Parathyroid adenoma (tissue), 2 donors: ENCODE data around the gene ZNF749.

ENCODE experiments used
- H2AFZ ChIP-seq: fragments of 300-600 bp; sonication (generic); one replicate; pipeline ENCODE4 v1.7.0; 2017; ENCODE audit warnings: antibody characterized with exemption, mild to moderate bottlenecking
- H3K27ac ChIP-seq: fragments of 300-600 bp; sonication (generic); one replicate; pipeline ENCODE4 v1.7.0; 2017
- H3K27me3 ChIP-seq: fragments of 300-600 bp; sonication (generic); one replicate; pipeline ENCODE4 v1.7.0; 2017; ENCODE audit warnings: low read length; ENCODE audit not compliant: control insufficient read depth, insufficient read depth
- H3K36me3 ChIP-seq: fragments of 300-600 bp; sonication (generic); one replicate; pipeline ENCODE4 v1.7.0; 2017; ENCODE audit warnings: low read length; ENCODE audit not compliant: control insufficient read depth, insufficient read depth
- H3K4me1 ChIP-seq: fragments of 300-600 bp; sonication (generic); one replicate; pipeline ENCODE4 v1.7.0; 2017; ENCODE audit warnings: control low read depth
- H3K4me2 ChIP-seq: fragments of 300-600 bp; sonication (generic); one replicate; pipeline ENCODE4 v1.7.0; 2017; ENCODE audit warnings: low read length
- H3K4me3 ChIP-seq: fragments of 300-600 bp; sonication (generic); one replicate; pipeline ENCODE4 v1.7.0; 2017; ENCODE audit warnings: low read depth, low read length
- H3K79me2 ChIP-seq: fragments of 300-600 bp; sonication (generic); one replicate; pipeline ENCODE4 v1.7.0; 2017; ENCODE audit warnings: control low read depth
- H3K9ac ChIP-seq: fragments of 300-600 bp; sonication (generic); one replicate; pipeline ENCODE4 v1.7.0; 2017; ENCODE audit warnings: mild to moderate bottlenecking
- H3K9me3 ChIP-seq: fragments of 300-600 bp; sonication (generic); one replicate; pipeline ENCODE4 v1.7.0; 2017; ENCODE audit warnings: low read length; ENCODE audit not compliant: control insufficient read depth
- TF ChIP-seq, protein P1 (sequence below): fragments of 300-600 bp; sonication (generic); IDR thresholded peaks from one replicate; pipeline ENCODE4 v1.7.0; 2017; ENCODE audit warnings: antibody characterized with exemption, mild to moderate bottlenecking
- donor health status: primary hyperparathyroidism.

Gene ZNF749

DNA sequence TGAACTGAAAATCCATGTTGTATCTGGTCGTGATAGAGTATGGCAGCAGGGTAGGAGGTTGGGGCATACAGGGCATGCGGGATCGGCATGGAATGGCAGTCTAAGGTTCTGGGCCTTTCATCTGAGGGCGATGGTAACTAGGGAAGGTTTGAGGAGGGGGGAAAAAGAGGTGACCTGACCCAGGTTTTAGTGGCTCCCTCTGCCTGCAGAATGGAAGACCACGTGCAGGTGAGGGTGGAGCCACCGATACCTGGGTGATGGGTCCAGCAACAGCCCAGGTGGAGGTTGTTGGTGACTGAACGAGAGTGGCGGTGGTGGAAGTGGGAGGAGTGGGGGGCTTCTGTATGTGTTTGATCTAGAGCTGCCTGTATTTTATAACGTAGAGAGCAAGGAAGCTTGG, 3.8 kb downstream of the ZNF749 start:
- Histone ChIP-seq H3K4me1 (peaks cover 4% of the 10 kb centered on the region), H3K79me2 (peaks cover 32% of the 10 kb centered on the region), H3K36me3 (no peaks in the 10 kb centered on the region), H2AFZ (no peak overlapping the region), H3K4me3 (no peak overlapping the region), H3K9ac (no peak overlapping the region), H3K27me3 (no peaks in the 10 kb centered on the region), H3K4me2 (no peak overlapping the region), H3K9me3 (no peaks in the 10 kb centered on the region), H3K27ac (no peak overlapping the region)
- TF ChIP-seq, protein P1, sequence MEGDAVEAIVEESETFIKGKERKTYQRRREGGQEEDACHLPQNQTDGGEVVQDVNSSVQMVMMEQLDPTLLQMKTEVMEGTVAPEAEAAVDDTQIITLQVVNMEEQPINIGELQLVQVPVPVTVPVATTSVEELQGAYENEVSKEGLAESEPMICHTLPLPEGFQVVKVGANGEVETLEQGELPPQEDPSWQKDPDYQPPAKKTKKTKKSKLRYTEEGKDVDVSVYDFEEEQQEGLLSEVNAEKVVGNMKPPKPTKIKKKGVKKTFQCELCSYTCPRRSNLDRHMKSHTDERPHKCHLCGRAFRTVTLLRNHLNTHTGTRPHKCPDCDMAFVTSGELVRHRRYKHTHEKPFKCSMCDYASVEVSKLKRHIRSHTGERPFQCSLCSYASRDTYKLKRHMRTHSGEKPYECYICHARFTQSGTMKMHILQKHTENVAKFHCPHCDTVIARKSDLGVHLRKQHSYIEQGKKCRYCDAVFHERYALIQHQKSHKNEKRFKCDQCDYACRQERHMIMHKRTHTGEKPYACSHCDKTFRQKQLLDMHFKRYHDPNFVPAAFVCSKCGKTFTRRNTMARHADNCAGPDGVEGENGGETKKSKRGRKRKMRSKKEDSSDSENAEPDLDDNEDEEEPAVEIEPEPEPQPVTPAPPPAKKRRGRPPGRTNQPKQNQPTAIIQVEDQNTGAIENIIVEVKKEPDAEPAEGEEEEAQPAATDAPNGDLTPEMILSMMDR = no peak

DNA sequence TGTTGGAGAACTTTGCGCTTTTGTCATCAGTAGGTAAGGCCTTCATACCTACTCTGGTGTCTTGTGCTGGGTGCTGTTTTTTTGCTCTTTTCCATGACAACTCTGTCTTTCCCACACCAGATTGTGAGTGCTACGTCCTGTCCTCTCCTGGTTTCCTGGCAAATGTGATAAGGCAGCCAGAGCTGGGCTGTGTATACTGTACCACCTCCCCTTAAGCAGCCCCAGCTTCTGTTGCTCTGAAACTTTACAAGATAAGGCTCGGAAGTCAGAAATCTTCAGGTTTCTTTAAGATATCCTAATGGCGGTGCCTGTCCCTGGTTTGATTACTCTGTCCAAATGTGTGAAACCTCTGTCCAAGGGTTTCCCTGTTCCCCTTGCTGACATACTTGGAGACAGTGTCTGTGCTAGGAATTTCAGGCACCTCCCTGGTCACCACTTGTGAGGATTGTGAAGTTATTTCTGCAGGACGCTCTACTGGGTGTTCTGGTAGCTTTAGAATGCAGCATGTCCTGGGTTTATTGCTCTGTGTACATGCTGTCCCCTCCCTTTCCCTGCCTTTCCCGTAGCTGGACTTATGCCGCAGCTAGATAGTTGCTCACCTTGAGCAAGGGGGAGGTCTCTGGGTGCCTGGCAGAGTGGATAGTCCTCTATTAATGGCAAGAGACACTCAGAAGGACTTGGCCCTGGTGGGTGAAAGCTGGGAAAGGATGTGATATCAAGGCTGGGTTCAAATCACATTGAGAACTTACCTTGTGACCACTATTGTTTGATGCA, 7.0 kb downstream of the ZNF749 start:
- Histone ChIP-seq H3K4me2 (no peak overlapping the region), H3K9ac (no peak overlapping the region), H3K9me3 (no peaks in the 10 kb centered on the region), H3K36me3 (no peaks in the 10 kb centered on the region), H3K27ac (no peak overlapping the region), H2AFZ (no peak overlapping the region), H3K79me2 (peaks cover 22% of the 10 kb centered on the region), H3K4me3 (no peak overlapping the region), H3K27me3 (no peaks in the 10 kb centered on the region), H3K4me1 (no peaks in the 10 kb centered on the region)
- TF ChIP-seq, protein P1 = no peak

DNA sequence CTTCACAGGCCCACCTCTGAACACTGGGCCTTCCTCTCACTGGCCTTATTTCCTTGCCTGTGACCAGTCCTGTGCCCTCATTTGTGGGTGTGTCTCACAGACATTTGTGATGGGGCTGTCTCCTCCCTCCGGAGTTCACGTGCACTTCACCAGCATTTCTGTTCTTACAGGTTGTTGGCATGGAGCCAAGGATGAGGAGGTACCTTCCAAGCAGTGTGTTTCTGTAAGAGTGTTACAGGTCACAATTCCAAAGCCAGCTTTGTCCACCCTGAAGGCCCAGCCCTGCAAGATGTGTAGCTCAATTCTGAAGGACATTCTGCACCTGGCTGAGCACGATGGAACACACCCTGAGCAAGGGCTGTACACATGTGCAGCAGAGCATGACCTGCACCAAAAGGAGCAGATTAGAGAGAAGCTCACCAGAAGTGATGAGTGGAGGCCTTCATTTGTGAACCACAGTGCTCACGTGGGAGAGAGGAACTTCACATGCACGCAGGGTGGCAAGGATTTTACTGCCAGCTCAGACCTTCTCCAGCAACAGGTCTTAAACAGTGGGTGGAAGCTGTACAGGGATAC, 8.1 kb downstream of the ZNF749 start:
- no peak overlapping the region for H3K4me3 ChIP-seq
- H3K9me3 ChIP-seq = no peaks in the 10 kb centered on the region
- H3K4me2 ChIP-seq = no peak overlapping the region
- peaks cover 18% of the 10 kb centered on the region for H3K79me2 ChIP-seq
- H3K9ac ChIP-seq = no peak overlapping the region
- no peak overlapping the region for H2AFZ ChIP-seq
- H3K4me1 ChIP-seq = no peaks in the 10 kb centered on the region
- no peak overlapping the region for H3K27ac ChIP-seq
- no peaks in the 10 kb centered on the region for H3K36me3 ChIP-seq
- H3K27me3 ChIP-seq = no peaks in the 10 kb centered on the region
- TF ChIP-seq, protein P1 = no peak

DNA sequence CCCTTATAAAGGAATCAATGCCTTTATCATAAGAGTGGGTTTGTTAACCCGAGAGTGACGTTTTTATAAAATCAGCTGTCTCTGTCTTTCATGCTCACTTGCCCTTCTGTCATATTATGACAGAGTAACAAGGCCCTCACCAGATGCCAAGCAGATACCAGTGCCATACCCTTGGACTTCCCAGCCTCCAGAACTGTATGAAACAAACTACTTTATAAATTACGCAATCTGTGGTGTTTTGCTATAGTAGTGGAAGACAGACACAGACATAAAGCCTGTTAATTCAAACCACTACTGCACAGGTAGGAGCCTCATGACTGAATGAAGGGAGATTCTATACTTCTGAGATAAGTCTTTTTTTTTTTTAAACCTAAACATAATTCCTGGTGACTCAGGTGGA, 17.2 kb downstream of the ZNF749 start:
- Histone ChIP-seq H3K4me2 (no peak overlapping the region), H3K4me1 (no peaks in the 10 kb centered on the region), H3K9me3 (no peaks in the 10 kb centered on the region), H3K27ac (no peak overlapping the region), H3K27me3 (no peaks in the 10 kb centered on the region), H2AFZ (no peak overlapping the region), H3K4me3 (no peak overlapping the region), H3K36me3 (no peaks in the 10 kb centered on the region), H3K9ac (no peak overlapping the region), H3K79me2 (no peaks in the 10 kb centered on the region)
- TF ChIP-seq, protein P1 = no peak
